SK-N-MC (cell line): ENCODE results near the gene SREK1IP1.

Experiments
- EZH2 ChIP-seq: fragments of 200-600 bp; sonication (generic); IDR thresholded peaks from one replicate; pipeline ENCODE4 v1.6.1; 2017; ENCODE audit warnings: antibody characterized with exemption
- POLR2AphosphoS5 ChIP-seq: IDR thresholded peaks from 2 replicates; pipeline ENCODE4 v1.6.1; 2012; ENCODE audit warnings: mild to moderate bottlenecking, low read depth, low read length, borderline replicate concordance

GRCh38 chr5:64765804-64766504 is 2.5 kb downstream of the SREK1IP1 start:
- no peak for TF ChIP-seq POLR2AphosphoS5
- no peak for TF ChIP-seq EZH2
